Smooth muscle cell (in vitro differentiated cells): ENCODE measurements around the gene GATM. TPM values are rescaled to one million over a fixed set of nuclear protein-coding genes. Genes with fewer than 3 reads are reported as not detected.

ENCODE experiments used
- DNase-seq: peaks from one replicate; lab custom pipeline; 2025; ENCODE audit not compliant: unreplicated experiment; lab: John Stamatoyannopoulos, UW
- H2AFZ ChIP-seq: fragments of 200-600 bp; sonication (generic); 2 replicates; pipeline ENCODE4 v1.6.0; 2016; ENCODE audit warnings: antibody characterized with exemption, low read depth, mild to moderate bottlenecking
- H3F3A ChIP-seq: fragments of 200-600 bp; sonication (generic); 2 replicates; pipeline ENCODE4 v1.6.0; 2017; ENCODE audit warnings: antibody characterized with exemption, low read depth
- H3K27ac ChIP-seq: fragments of 200-600 bp; sonication (generic); 2 replicates; pipeline ENCODE4 v1.5.1; 2016; ENCODE audit warnings: low read depth, mild to moderate bottlenecking
- H3K27me3 ChIP-seq: fragments of 200-600 bp; sonication (generic); 2 replicates; pipeline ENCODE4 v1.6.1; 2016; ENCODE audit warnings: low read depth, mild to moderate bottlenecking
- H3K36me3 ChIP-seq: fragments of 200-600 bp; sonication (generic); 2 replicates; pipeline ENCODE4 v1.5.1; 2016; ENCODE audit warnings: low read depth
- H3K4me1 ChIP-seq: fragments of 200-600 bp; sonication (generic); 2 replicates; pipeline ENCODE4 v1.5.1; 2016; ENCODE audit warnings: low read depth
- H3K4me2 ChIP-seq: fragments of 200-600 bp; sonication (generic); 2 replicates; pipeline ENCODE4 v1.6.0; 2016; ENCODE audit warnings: mild to moderate bottlenecking
- H3K4me3 ChIP-seq: fragments of 200-600 bp; sonication (generic); 2 replicates; pipeline ENCODE4 v1.5.1; 2016; ENCODE audit warnings: mild to moderate bottlenecking
- H3K79me2 ChIP-seq: fragments of 200-600 bp; sonication (generic); 2 replicates; pipeline ENCODE4 v1.6.0; 2016; ENCODE audit warnings: low read depth, mild to moderate bottlenecking
- H3K9ac ChIP-seq: fragments of 200-600 bp; sonication (generic); 2 replicates; pipeline ENCODE4 v1.6.0; 2016; ENCODE audit warnings: low read depth
- H3K9me3 ChIP-seq: fragments of 200-600 bp; sonication (generic); replicated peaks from 2 replicates; pipeline ENCODE4 v1.5.1; 2016; ENCODE audit warnings: low read depth
- H4K20me1 ChIP-seq: fragments of 200-600 bp; sonication (generic); 2 replicates; pipeline ENCODE4 v1.6.0; 2016; ENCODE audit warnings: low read depth
- WGBS: methylation state at CpG from one replicate; pipeline ENCODE4 v1.1.7; 2016; ENCODE audit warnings: low lambda C conversion rate; 5-methylcytosine and 5-hydroxymethylcytosine counted together
- polyA plus RNA-seq: library from polyadenylated mRNA; unstranded; fragments of >200 nt; fragmentation: Nextera tagmentation; extraction: Ambion mirVana; gene quantifications from 2 replicates; pipeline ENCODE4 v1.2.1, GENCODE V29; 2016
- total RNA-seq: library from RNA; depleted of rRNA; stranded (reverse); fragments of >200 nt; gene quantifications from 2 replicates; pipeline ENCODE4 v1.2.3, GENCODE V29; 2014
- TF ChIP-seq, protein P1 (sequence below): fragments of 200-600 bp; sonication (generic); IDR thresholded peaks from 2 replicates; pipeline ENCODE4 v1.5.1; 2017; ENCODE audit warnings: borderline replicate concordance, mild to moderate bottlenecking, antibody characterized with exemption; ENCODE audit not compliant: insufficient read depth, poor library complexity, severe bottlenecking

The GATM gene, protein sequence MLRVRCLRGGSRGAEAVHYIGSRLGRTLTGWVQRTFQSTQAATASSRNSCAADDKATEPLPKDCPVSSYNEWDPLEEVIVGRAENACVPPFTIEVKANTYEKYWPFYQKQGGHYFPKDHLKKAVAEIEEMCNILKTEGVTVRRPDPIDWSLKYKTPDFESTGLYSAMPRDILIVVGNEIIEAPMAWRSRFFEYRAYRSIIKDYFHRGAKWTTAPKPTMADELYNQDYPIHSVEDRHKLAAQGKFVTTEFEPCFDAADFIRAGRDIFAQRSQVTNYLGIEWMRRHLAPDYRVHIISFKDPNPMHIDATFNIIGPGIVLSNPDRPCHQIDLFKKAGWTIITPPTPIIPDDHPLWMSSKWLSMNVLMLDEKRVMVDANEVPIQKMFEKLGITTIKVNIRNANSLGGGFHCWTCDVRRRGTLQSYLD
- total RNA-seq (0.67 and 1.1 TPM in 2 replicates), polyA plus RNA-seq (1.1 and 1.7 TPM in 2 replicates)

DNA sequence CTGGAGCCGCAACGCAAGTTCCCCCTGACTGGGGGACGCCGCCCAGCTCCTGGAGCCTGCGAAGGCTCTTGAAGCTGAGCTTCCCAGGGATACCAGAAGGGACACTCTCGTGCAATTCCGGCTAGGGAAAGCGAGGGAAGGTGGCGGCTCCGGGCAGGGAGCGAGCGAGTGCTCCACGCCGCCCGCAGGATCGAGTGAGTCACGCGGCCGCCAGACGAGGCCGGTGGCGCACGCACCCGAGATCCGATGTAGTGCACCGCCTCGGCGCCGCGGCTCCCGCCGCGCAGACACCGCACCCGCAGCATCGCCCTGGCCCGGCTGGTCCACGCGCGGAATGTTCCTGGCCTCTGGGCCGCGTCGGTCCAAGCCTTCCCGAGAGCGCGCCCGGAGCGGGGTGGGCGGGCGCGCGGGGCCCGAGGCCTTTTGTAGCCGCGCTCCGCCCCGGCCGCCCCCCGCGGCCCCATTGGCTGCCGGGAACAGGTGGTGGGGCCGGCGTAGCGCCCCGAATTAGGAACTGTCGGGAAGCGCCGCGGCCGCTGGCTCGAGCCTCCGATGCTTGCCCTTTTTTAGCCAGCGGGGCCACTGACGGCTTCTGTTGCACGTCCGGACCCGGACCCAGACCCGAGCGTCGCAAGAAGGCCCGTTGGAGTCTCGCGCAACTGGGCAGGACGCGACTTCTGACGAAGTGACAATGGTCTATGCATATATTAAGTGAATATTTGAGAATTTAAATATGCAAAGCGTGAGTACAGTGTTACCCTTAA is at the start of gene GATM:
TSS of gene GATM (minus strand) at position 396 of the 764 bp plus-strand sequence. CDS start at position 305, 91 bp downstream.
- Histone ChIP-seq H3K9me3 (no peaks in the 10 kb centered on the region), H2AFZ (peak within 1 kb of the TSS; percentile 81), H3K36me3 (no peaks in the 10 kb centered on the region), H3K27me3 (peaks cover 74% of the 10 kb centered on the region), H3F3A (peaks cover 2% of the 10 kb centered on the region), H3K4me1 (peaks cover 12% of the 10 kb centered on the region), H3K79me2 (no peaks in the 10 kb centered on the region), H4K20me1 (no peaks in the 10 kb centered on the region), H3K4me2 (peak within 1 kb of the TSS; percentile 91), H3K4me3 (peak within 1 kb of the TSS; percentile 53), H3K27ac (no peak within 1 kb of the TSS), H3K9ac (peak within 1 kb of the TSS; percentile 53)
- peak; percentile 48 for DNase-seq
- TF ChIP-seq, protein P1, sequence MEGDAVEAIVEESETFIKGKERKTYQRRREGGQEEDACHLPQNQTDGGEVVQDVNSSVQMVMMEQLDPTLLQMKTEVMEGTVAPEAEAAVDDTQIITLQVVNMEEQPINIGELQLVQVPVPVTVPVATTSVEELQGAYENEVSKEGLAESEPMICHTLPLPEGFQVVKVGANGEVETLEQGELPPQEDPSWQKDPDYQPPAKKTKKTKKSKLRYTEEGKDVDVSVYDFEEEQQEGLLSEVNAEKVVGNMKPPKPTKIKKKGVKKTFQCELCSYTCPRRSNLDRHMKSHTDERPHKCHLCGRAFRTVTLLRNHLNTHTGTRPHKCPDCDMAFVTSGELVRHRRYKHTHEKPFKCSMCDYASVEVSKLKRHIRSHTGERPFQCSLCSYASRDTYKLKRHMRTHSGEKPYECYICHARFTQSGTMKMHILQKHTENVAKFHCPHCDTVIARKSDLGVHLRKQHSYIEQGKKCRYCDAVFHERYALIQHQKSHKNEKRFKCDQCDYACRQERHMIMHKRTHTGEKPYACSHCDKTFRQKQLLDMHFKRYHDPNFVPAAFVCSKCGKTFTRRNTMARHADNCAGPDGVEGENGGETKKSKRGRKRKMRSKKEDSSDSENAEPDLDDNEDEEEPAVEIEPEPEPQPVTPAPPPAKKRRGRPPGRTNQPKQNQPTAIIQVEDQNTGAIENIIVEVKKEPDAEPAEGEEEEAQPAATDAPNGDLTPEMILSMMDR: peak; percentile 32
- WGBS: 2% methylated on average over 68 of the region's 87 CpGs

DNA sequence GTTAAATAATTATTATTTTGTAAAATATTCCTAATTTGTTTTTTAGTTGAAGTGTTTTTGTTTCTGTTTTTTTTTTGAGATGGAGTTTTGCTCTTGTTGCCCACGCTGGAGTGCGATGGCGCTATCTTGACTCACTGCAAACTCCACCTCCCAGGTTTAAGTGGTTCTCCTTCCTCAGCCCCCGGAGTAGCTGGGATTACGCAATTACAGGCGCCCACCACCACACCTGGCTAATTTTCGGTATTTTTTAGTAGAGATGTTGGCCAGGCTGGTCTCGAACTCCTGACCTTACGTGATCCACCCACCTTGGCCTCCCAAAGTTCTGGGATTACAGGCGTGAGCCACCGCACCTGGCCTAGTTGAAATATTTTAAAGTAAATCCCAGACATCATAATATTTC is 48.7 kb upstream of the GATM start:
- Histone ChIP-seq H4K20me1 (no peaks in the 10 kb centered on the region), H3K27ac (no peak overlapping the region), H3F3A (no peaks in the 10 kb centered on the region), H3K79me2 (no peaks in the 10 kb centered on the region), H3K36me3 (no peaks in the 10 kb centered on the region), H2AFZ (no peak overlapping the region), H3K4me1 (no peaks in the 10 kb centered on the region), H3K4me2 (no peak overlapping the region), H3K9ac (no peak overlapping the region), H3K9me3 (no peaks in the 10 kb centered on the region), H3K4me3 (no peak overlapping the region), H3K27me3 (peaks cover 30% of the 10 kb centered on the region)
- DNase-seq: no peak
- TF ChIP-seq, protein P1: no peak
- WGBS: 95% methylated on average over 11 of the region's 11 CpGs

DNA sequence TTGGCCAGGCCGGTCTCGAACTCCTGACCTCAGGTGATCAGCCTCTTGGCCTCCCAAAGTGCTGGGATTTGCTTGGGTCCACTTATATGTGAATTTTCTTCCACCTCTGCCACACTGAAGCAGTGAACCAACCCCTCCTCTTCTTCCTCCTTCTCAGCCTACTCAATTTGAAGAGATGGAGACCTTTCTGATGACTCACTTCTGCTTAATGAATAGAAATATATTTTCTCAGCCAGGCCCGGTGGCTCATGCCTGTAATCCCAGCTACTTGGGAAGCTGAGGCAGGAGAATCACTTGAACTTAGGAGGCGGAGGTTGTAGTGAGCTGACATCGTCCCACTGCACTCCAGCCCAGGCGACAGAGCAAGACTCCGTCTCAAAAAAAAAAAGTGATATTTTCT is 46.8 kb upstream of the GATM start:
- no peak overlapping the region for H3K9ac ChIP-seq
- no peak for DNase-seq
- no peak overlapping the region for H3K4me2 ChIP-seq
- no peaks in the 10 kb centered on the region for H3K9me3 ChIP-seq
- TF ChIP-seq, protein P1: no peak
- no peaks in the 10 kb centered on the region for H3K4me1 ChIP-seq
- no peak overlapping the region for H2AFZ ChIP-seq
- peaks cover 9% of the 10 kb centered on the region for H4K20me1 ChIP-seq
- H3F3A ChIP-seq: no peaks in the 10 kb centered on the region
- no peaks in the 10 kb centered on the region for H3K79me2 ChIP-seq
- peaks cover 7% of the 10 kb centered on the region for H3K36me3 ChIP-seq
- no peak overlapping the region for H3K27ac ChIP-seq
- H3K27me3 ChIP-seq: peaks cover 13% of the 10 kb centered on the region
- H3K4me3 ChIP-seq: no peak overlapping the region
- WGBS: 80% methylated on average over 7 of the region's 7 CpGs
